Mammary epithelial cell (primary cell): ENCODE results near the gene PLXDC1.

Experiments used
- CTCF ChIP-seq, 2 donors: IDR thresholded peaks in 1 of 2; conservative IDR thresholded peaks in 1 of 2; 2 replicates each; pipeline ENCODE4 v1.5.1; 2011 to 2012; ENCODE audit warnings: inconsistent platforms in 2 of 2, low read length in 2 of 2, mild to moderate bottlenecking in 2 of 2, control low read depth in 1 of 2, low read depth in 1 of 2; ENCODE audit not compliant: insufficient read depth in 1 of 2; ENCODE audit errors: extremely low read depth in 1 of 2
- EZH2 ChIP-seq: IDR thresholded peaks from 2 replicates; pipeline ENCODE4 v1.6.1; 2012; ENCODE audit warnings: low read length, inconsistent platforms, borderline replicate concordance

- TF ChIP-seq EZH2 (no peak), CTCF (conservative IDR thresholded peaks at IDR 0.05 in 1 of 2, IDR thresholded peaks at IDR 0.05 in 1 of 2; ENCODE audit: extremely low read depth in 1 of 2, insufficient read depth in 1 of 2, low read depth in 1 of 2, low read length in 2 of 2) (no peak)
Observed at GRCh38 chr17:39036009-39036408, 115.4 kb downstream of the PLXDC1 start.
